ENCODE data around the gene AATF. TPM values are rescaled to one million over a fixed set of nuclear protein-coding genes. Genes with fewer than 3 reads are reported as not detected.

Gene AATF
- polyA plus RNA-seq, 1 donor from 2014 or later: 12.7 TPM

GRCh38 chr17:37098152-37098551 lies 149.4 kb downstream of the AATF start:
- Histone ChIP-seq H3F3A (ENCODE audit: insufficient read depth, low read length, poor library complexity, severe bottlenecking) (no peaks in the 10 kb centered on the region), H3K4me3 (ENCODE audit: low read length) (no peak overlapping the region), H3K9me2 (ENCODE audit: insufficient read depth, low read length) (no peaks in the 10 kb centered on the region), H3K27ac (ENCODE audit: low read length) (no peak overlapping the region), H3K9me3 (ENCODE audit: low read length) (no peaks in the 10 kb centered on the region), H3K79me2 (replicated peaks; ENCODE audit: insufficient read depth, low read length) (no peaks in the 10 kb centered on the region), H3K9ac (ENCODE audit: low read length) (no peak overlapping the region), H4K20me1 (ENCODE audit: insufficient read depth) (no peaks in the 10 kb centered on the region), H3K4me2 (ENCODE audit: low read length) (no peak overlapping the region), H3K36me3 (ENCODE audit: insufficient read depth, low read length) (peaks cover 5% of the 10 kb centered on the region), H2AFZ (ENCODE audit: low read depth, low read length) (no peak overlapping the region), H3K27me3 (ENCODE audit: insufficient read depth, low read depth, low read length) (no peaks in the 10 kb centered on the region)
- TF ChIP-seq TAF1 (IDR thresholded peaks at IDR 0.05; ENCODE audit: low read depth) (no peak), CTCF (IDR thresholded peaks at IDR 0.05; ENCODE audit: poor library complexity, severe bottlenecking) (no peak), POLR2AphosphoS5 (IDR thresholded peaks at IDR 0.05) (no peak), SMC3 (conservative IDR thresholded peaks at IDR 0.05; ENCODE audit: poor library complexity) (no peak), EP300 (conservative IDR thresholded peaks at IDR 0.05; ENCODE audit: poor library complexity, severe bottlenecking) (no peak), MXI1 (conservative IDR thresholded peaks at IDR 0.05; ENCODE audit: poor library complexity, severe bottlenecking) (no peak), REST (IDR thresholded peaks at IDR 0.05; ENCODE audit: borderline replicate concordance) (no peak), EZH2 (IDR thresholded peaks at IDR 0.05; ENCODE audit: borderline replicate concordance, insufficient read depth, low read length, poor library complexity, severe bottlenecking) (no peak), RAD21 (conservative IDR thresholded peaks at IDR 0.05) (no peak)

GRCh38 chr17:37098910-37099664 lies 150.3 kb downstream of the AATF start:
- H3K9ac ChIP-seq (ENCODE audit: low read length): no peak overlapping the region
- no peak overlapping the region for H3K27ac ChIP-seq (ENCODE audit: low read length)
- H3K36me3 ChIP-seq (ENCODE audit: insufficient read depth, low read length): peaks cover 5% of the 10 kb centered on the region
- H2AFZ ChIP-seq (ENCODE audit: low read depth, low read length): no peak overlapping the region
- H3K79me2 ChIP-seq (replicated peaks; ENCODE audit: insufficient read depth, low read length): no peaks in the 10 kb centered on the region
- no peaks in the 10 kb centered on the region for H4K20me1 ChIP-seq (ENCODE audit: insufficient read depth)
- H3K9me2 ChIP-seq (ENCODE audit: insufficient read depth, low read length): no peaks in the 10 kb centered on the region
- H3K4me2 ChIP-seq (ENCODE audit: low read length): no peak overlapping the region
- TF ChIP-seq RAD21 (conservative IDR thresholded peaks at IDR 0.05) (no peak), MXI1 (conservative IDR thresholded peaks at IDR 0.05; ENCODE audit: poor library complexity, severe bottlenecking) (no peak), POLR2AphosphoS5 (IDR thresholded peaks at IDR 0.05) (no peak), CTCF (IDR thresholded peaks at IDR 0.05; ENCODE audit: poor library complexity, severe bottlenecking) (no peak), EP300 (conservative IDR thresholded peaks at IDR 0.05; ENCODE audit: poor library complexity, severe bottlenecking) (no peak), REST (IDR thresholded peaks at IDR 0.05; ENCODE audit: borderline replicate concordance) (no peak), EZH2 (IDR thresholded peaks at IDR 0.05; ENCODE audit: borderline replicate concordance, insufficient read depth, low read length, poor library complexity, severe bottlenecking) (no peak), SMC3 (conservative IDR thresholded peaks at IDR 0.05; ENCODE audit: poor library complexity) (no peak), TAF1 (IDR thresholded peaks at IDR 0.05; ENCODE audit: low read depth) (no peak)
- H3K4me3 ChIP-seq (ENCODE audit: low read length): no peak overlapping the region
- no peaks in the 10 kb centered on the region for H3K9me3 ChIP-seq (ENCODE audit: low read length)
- no peaks in the 10 kb centered on the region for H3F3A ChIP-seq (ENCODE audit: insufficient read depth, low read length, poor library complexity, severe bottlenecking)
- no peaks in the 10 kb centered on the region for H3K27me3 ChIP-seq (ENCODE audit: insufficient read depth, low read depth, low read length)
